DND-41 (cell line): ENCODE data around the gene PTPRC.

ENCODE experiments used
- EZH2 ChIP-seq: IDR thresholded peaks from 3 replicates; pipeline ENCODE4 v1.6.1; 2012; ENCODE audit warnings: borderline replicate concordance, low read depth, mild to moderate bottlenecking, moderate library complexity, low read length, inconsistent platforms; ENCODE audit not compliant: severe bottlenecking
- TF ChIP-seq, protein P1 (sequence below): IDR thresholded peaks from 2 replicates; pipeline ENCODE4 v1.5.1; 2012; ENCODE audit warnings: borderline replicate concordance, low read length, moderate library complexity, mild to moderate bottlenecking; ENCODE audit not compliant: poor library complexity, severe bottlenecking; ENCODE audit errors: extremely low read depth

- TF ChIP-seq, protein P1, sequence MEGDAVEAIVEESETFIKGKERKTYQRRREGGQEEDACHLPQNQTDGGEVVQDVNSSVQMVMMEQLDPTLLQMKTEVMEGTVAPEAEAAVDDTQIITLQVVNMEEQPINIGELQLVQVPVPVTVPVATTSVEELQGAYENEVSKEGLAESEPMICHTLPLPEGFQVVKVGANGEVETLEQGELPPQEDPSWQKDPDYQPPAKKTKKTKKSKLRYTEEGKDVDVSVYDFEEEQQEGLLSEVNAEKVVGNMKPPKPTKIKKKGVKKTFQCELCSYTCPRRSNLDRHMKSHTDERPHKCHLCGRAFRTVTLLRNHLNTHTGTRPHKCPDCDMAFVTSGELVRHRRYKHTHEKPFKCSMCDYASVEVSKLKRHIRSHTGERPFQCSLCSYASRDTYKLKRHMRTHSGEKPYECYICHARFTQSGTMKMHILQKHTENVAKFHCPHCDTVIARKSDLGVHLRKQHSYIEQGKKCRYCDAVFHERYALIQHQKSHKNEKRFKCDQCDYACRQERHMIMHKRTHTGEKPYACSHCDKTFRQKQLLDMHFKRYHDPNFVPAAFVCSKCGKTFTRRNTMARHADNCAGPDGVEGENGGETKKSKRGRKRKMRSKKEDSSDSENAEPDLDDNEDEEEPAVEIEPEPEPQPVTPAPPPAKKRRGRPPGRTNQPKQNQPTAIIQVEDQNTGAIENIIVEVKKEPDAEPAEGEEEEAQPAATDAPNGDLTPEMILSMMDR: no peak
- no peak for TF ChIP-seq EZH2
Measured at GRCh38 chr1:198604975-198605374, 33.9 kb upstream of the PTPRC start.
